Measurements from ENCODE around the gene FOXN1.
"Not testable (repeated sequence)": the region's sequence is repeated elsewhere in the genome, so short reads cannot be mapped to it uniquely, and the experiment has no call there.

Gene FOXN1, protein sequence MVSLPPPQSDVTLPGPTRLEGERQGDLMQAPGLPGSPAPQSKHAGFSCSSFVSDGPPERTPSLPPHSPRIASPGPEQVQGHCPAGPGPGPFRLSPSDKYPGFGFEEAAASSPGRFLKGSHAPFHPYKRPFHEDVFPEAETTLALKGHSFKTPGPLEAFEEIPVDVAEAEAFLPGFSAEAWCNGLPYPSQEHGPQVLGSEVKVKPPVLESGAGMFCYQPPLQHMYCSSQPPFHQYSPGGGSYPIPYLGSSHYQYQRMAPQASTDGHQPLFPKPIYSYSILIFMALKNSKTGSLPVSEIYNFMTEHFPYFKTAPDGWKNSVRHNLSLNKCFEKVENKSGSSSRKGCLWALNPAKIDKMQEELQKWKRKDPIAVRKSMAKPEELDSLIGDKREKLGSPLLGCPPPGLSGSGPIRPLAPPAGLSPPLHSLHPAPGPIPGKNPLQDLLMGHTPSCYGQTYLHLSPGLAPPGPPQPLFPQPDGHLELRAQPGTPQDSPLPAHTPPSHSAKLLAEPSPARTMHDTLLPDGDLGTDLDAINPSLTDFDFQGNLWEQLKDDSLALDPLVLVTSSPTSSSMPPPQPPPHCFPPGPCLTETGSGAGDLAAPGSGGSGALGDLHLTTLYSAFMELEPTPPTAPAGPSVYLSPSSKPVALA

GRCh38 chr17:28505986-28506665 is at the start of gene FOXN1:
Gene FOXN1 (plus strand): TSS chr17:28506348. CDS start chr17:28523970, 17,622 bp downstream.
- in situ Hi-C loops (cut with HindIII; ENCODE audit: low sequenced_read_pairs) = no loop called here

DNA sequence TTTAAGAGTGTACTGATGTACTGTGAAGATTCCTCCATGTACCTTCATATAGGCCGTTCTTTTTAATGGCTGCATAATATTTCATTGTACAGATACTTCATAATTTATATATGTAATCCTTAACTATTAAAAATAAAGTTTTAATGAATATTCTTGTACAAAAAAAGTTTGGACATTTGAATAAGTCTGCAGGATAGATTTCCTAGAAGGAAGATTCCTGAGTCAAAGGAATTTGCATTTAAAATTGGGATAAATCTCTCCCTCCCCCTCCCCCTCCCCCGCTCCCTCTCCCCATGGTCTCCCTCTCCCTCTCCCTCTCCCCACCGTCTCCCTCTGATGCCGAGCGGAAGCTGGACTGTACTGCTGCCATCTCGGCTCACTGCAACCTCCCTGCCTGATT is 48.3 kb upstream of the FOXN1 start:
- in situ Hi-C loops (cut with HindIII; ENCODE audit: low sequenced_read_pairs) = no loop called here

DNA sequence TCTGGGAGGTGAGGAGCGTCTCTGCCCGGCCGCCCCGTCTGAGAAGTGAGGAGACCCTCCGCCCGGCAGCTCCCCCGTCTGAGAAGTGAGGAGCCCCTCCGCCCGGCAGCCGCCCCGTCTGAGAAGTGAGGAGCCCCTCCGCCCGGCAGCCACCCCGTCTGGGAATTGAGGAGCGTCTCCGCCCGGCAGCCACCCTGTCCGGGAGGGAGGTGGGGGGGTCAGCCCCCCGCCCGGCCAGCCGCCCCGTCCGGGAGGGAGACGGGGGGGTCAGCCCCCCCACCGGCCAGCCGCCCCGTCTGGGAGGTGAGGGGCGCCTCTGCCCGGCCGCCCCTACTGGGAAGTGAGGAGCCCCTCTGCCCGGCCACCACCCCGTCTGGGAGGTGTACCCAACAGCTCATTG is 47.3 kb upstream of the FOXN1 start:
- in situ Hi-C loops (cut with HindIII; ENCODE audit: low sequenced_read_pairs) = not testable (repeated sequence)

GRCh38 chr17:28460901-28461300 is 45.2 kb upstream of the FOXN1 start:
- in situ Hi-C loops (cut with HindIII; ENCODE audit: low sequenced_read_pairs) = no loop called here

GRCh38 chr17:28466001-28466400 is 40.1 kb upstream of the FOXN1 start:
- in situ Hi-C loops (cut with HindIII; ENCODE audit: low sequenced_read_pairs) = no loop called here

GRCh38 chr17:28466521-28467048 is 39.6 kb upstream of the FOXN1 start:
- in situ Hi-C loops (cut with HindIII; ENCODE audit: low sequenced_read_pairs) = no loop called here

GRCh38 chr17:28467456-28468025 is 38.6 kb upstream of the FOXN1 start:
- in situ Hi-C loops (cut with HindIII; ENCODE audit: low sequenced_read_pairs) = no loop called here

DNA sequence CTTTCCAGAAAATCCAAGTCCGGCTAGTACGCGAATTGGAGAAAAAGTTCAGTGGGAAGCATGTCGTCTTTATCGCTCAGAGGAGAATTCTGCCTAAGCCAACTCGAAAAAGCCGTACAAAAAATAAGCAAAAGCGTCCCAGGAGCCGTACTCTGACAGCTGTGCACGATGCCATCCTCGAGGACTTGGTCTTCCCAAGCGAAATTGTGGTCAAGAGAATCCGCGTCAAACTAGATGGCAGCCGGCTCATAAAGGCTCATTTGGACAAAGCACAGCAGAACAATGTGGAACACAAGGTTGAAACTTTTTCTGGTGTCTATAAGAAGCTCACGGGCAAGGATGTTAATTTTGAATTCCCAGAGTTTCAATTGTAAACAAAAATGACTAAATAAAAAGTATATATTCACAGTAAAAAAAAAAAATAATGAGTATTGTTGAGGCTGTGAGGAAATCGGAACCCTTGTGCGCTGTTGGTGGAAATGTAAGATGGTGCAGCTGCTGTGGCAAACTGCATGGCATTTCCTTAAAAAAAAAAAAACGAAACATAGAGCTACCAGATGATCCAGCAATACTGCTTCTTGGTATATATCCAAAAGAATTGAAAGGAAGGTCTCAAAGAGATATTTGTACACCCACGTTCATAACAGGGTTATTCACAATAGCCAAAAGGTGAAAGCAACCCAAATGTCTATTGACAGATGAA is 38.0 kb upstream of the FOXN1 start:
- in situ Hi-C loops (cut with HindIII; ENCODE audit: low sequenced_read_pairs) = not testable (repeated sequence)

DNA sequence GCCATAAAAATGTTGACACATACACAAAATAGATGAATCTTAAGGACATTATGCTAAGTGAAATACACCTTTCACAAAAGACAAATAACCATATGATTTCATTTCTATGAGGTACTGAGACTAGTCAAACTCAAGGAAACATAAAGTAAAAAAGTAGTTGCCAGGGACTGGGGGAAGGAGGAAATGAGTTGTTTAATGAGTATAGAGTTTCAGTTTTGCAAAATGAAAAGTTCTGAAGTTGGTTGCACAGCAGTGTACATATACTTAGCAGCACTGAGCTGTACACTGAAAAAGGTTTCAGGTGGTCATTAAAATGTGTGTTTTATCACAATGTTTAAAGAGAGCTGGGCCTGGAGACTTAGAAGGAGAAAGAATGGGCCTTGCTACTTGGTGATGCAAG is 37.4 kb upstream of the FOXN1 start:
- in situ Hi-C loops (cut with HindIII; ENCODE audit: low sequenced_read_pairs) = no loop called here

- in situ Hi-C loops (cut with HindIII; ENCODE audit: low sequenced_read_pairs) = no loop called here
Measured at GRCh38 chr17:28469376-28469775, 36.8 kb upstream of the FOXN1 start.

- in situ Hi-C loops (cut with HindIII; ENCODE audit: low sequenced_read_pairs) = no loop called here
Measured at GRCh38 chr17:28470266-28470913, 35.8 kb upstream of the FOXN1 start.

GRCh38 chr17:28470914-28471366 is 35.2 kb upstream of the FOXN1 start:
- in situ Hi-C loops (cut with HindIII; ENCODE audit: low sequenced_read_pairs) = no loop called here

DNA sequence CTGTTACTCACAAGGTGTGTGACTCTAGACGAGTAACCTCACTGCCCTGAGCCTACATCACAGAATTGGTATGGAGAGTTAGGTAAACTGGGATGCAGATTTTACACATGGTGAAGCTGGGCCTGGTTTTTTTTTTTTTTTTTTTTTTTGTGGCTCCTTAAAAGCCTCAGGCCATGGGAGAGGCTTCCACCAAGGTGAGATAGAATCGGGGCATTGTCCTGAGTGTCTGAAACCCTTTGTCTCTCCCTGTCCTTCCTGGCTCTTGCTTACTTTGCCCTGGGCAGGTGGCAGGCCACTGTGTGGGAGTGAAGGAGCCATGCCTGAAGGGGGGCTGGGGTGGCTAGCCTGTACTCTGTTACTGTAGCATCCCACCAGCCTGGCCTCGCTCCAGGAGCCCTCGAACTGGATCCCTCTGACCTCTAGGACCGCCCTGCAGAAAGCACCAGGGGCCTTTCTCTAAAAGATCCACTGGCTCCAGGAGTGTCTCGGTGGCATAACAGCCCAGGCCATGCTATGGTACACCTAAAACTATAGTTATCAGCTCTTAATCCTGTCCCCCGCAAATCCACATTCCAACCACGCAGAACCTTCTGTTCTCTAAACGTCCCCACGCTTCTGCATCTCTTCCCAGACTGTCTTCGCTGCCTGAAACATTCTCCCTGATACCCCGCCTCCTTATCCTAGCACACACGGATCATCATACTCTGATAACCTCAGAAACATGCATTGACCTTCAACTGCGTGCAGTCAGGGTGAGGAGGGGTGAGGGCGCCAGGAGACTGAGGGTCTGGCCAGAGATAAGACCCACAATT is 34.4 kb upstream of the FOXN1 start:
- in situ Hi-C loops (cut with HindIII; ENCODE audit: low sequenced_read_pairs) = no loop called here

- in situ Hi-C loops (cut with HindIII; ENCODE audit: low sequenced_read_pairs) = no loop called here
Measured at GRCh38 chr17:28472871-28473497, 33.2 kb upstream of the FOXN1 start.

- in situ Hi-C loops (cut with HindIII; ENCODE audit: low sequenced_read_pairs) = no loop called here
Measured at GRCh38 chr17:28473542-28473941, 32.6 kb upstream of the FOXN1 start, which contains the start of gene SLC13A2. Gene SLC13A2 (plus strand): TSS chr17:28473644. CDS start chr17:28473713, 69 bp downstream.

DNA sequence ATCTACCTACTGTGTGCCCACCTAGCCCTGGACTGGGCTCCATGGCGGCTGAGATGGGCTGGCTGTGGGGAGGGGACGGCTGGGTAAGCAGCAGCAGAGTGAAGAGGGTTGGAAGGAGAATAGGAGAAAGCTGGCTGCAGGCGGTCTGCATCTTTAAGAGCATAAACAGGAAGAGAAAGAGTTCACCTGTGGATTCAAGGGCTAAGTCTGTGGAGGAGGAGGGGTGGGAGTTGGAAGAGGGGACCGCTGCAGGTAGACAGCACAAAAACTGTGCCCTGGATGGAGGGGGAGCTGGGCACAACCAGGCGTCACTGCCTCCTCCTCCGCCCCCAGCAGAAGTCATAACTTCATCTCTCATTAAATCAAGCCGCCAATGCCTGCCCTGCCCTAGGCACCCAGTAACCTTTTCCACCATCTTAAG is 32.0 kb upstream of the FOXN1 start:
- in situ Hi-C loops (cut with HindIII; ENCODE audit: low sequenced_read_pairs) = no loop called here

- in situ Hi-C loops (cut with HindIII; ENCODE audit: low sequenced_read_pairs) = no loop called here
Measured at GRCh38 chr17:28475151-28475900, 30.8 kb upstream of the FOXN1 start.

Measured in DLD1 (cell line).